PFSK-1 (cell line): ENCODE data around the gene ADRA2A.

Experiments used
- POLR2AphosphoS5 ChIP-seq: IDR thresholded peaks from 2 replicates; pipeline ENCODE4 v1.6.1; 2012; ENCODE audit warnings: low read depth, mild to moderate bottlenecking, control low read depth, low read length, moderate library complexity
- SIN3A ChIP-seq: IDR thresholded peaks from 2 replicates; pipeline ENCODE4 v1.6.1; 2012; ENCODE audit warnings: mild to moderate bottlenecking, low read length, moderate library complexity, borderline replicate concordance; ENCODE audit not compliant: insufficient read depth
- TAF1 ChIP-seq: IDR thresholded peaks from 2 replicates; pipeline ENCODE4 v1.6.1; 2012; ENCODE audit warnings: low read length, control low read depth, borderline replicate concordance; ENCODE audit not compliant: insufficient read depth
- TF ChIP-seq, protein P1 (sequence below), 2 experiments: IDR thresholded peaks; 2 replicates each; pipeline versions ENCODE4 v1.6.1 to v1.8.0; 2011 to 2012; ENCODE audit warnings: low read depth in 2 of 2, low read length in 2 of 2, control low read depth in 1 of 2, inconsistent platforms in 1 of 2, mild to moderate bottlenecking in 1 of 2, moderate library complexity in 1 of 2; ENCODE audit not compliant: insufficient read depth in 1 of 2

DNA sequence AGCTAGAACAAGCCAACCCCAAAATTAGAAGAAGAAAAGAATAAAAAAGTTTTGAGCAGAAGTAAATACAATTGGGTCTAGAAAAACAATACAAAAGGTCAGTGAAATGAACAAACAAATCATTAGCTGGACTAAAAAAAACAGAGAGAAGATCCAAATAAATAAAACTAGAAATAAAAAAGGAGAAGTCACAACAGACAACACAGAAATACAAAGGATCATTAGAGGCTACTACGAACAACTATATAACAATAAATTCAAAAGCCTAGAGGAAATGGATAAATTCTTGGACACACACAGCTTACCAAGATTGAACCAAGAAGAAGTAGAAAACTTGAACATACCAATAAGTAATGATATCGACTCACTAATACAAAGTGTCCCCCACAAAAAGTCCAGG lies 13.4 kb upstream of the ADRA2A start:
- no peak for TF ChIP-seq TAF1
- TF ChIP-seq, protein P1, sequence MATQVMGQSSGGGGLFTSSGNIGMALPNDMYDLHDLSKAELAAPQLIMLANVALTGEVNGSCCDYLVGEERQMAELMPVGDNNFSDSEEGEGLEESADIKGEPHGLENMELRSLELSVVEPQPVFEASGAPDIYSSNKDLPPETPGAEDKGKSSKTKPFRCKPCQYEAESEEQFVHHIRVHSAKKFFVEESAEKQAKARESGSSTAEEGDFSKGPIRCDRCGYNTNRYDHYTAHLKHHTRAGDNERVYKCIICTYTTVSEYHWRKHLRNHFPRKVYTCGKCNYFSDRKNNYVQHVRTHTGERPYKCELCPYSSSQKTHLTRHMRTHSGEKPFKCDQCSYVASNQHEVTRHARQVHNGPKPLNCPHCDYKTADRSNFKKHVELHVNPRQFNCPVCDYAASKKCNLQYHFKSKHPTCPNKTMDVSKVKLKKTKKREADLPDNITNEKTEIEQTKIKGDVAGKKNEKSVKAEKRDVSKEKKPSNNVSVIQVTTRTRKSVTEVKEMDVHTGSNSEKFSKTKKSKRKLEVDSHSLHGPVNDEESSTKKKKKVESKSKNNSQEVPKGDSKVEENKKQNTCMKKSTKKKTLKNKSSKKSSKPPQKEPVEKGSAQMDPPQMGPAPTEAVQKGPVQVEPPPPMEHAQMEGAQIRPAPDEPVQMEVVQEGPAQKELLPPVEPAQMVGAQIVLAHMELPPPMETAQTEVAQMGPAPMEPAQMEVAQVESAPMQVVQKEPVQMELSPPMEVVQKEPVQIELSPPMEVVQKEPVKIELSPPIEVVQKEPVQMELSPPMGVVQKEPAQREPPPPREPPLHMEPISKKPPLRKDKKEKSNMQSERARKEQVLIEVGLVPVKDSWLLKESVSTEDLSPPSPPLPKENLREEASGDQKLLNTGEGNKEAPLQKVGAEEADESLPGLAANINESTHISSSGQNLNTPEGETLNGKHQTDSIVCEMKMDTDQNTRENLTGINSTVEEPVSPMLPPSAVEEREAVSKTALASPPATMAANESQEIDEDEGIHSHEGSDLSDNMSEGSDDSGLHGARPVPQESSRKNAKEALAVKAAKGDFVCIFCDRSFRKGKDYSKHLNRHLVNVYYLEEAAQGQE (IDR thresholded peaks at IDR 0.05; ENCODE audit: insufficient read depth in 1 of 2, low read depth in 2 of 2, low read length in 2 of 2) = no peak
- no peak for TF ChIP-seq SIN3A
- TF ChIP-seq POLR2AphosphoS5 = no peak
